T-helper 1 cell (primary cell): Measurements from ENCODE around the gene STPG2.

Experiments
- DNase-seq, 5 donors: peaks; one replicate each; pipeline ENCODE4 v3.0.0-alpha.2; 2012 to 2020
- total RNA-seq, 4 donors: gene quantifications; one replicate each; lab custom pipeline; 2026; lab: John Stamatoyannopoulos, UW

STPG2 gene
- total RNA-seq, result 0.59 to 2.4 (median 1.00) reads per million in 4 donors

- peak; percentile 88 to 94 (median 89) for DNase-seq
Observed at GRCh38 chr4:98143001-98143899, at the start of gene STPG2. Gene STPG2 (minus strand): TSS chr4:98143476.

DNA sequence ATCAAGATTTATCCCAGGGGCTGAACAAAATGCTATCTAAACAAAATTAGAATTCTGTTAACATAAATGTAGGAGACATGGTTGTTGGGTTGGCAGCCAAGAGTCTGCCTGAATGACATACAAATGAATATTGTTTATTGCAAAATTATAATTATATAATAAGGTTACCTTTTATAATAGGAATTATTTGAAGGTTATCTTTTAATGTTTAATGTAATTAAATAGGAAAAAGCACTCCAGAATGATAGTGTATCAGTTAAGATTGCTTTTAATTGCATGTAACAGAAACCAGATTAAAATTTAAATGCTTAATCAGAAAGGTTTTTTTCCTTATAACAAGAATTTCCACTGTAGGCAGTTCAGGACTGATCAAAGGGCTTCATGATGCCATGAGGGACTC lies 42.0 kb upstream of the STPG2 start:
- DNase-seq, result no peak

- DNase-seq, result no peak
Observed at GRCh38 chr4:98181809-98182208, 38.5 kb upstream of the STPG2 start.

DNA sequence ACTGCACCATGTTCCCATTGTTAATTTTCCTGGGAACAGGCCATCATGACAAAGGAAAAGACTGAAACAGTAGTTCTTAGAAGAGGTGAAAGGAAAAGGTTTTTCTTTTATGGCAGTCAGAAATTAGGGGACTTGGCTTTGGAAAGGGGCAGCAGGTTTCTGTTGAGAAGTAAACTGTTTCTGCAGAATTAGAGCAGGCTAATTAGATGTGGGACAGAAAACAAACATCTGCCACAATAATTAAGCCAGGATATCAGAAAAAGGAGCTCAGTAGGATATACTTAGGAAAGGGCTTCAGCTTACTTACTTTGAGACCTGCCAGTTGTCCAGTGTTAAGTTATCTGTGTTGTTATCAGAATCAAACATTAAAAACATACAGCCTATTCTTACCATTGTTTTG lies 36.7 kb upstream of the STPG2 start:
- no peak for DNase-seq

GRCh38 chr4:98176531-98176930 lies 33.3 kb upstream of the STPG2 start:
- DNase-seq, result no peak

DNA sequence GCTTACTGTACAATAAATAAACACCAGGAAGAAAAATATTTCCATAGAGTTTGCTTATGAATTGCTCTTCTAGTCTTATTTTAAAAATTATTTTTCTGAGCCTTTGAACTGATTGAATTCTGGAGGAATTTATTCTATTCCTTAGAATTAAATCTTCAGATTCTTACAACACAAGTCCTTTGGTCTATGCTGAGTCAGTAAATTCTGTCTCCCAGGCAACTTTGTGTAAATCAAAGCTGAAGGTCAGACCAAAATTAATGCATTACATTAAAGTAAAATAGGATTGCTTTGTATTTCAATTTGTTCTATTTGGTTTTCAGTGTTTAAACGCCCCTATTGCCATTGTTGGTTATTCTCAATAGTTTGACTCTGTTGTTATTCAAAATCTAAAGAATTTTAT lies 26.8 kb upstream of the STPG2 start:
- no peak for DNase-seq

DNA sequence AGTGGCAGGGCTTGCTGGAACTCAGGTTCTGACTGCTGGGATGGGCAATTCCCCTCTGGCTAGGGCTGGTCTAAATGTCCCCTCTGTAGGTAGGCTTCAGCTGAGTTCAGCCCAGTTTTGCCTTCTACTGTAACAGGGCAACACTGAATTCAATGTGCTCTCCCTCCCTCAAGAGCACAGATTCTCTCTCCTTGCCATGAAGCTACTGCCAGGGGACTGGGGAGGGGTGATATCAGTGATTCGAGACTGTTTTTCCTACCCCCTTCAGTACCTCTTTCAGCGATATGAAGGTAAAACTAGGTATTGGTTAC lies 23.4 kb upstream of the STPG2 start:
- DNase-seq, result no peak

DNA sequence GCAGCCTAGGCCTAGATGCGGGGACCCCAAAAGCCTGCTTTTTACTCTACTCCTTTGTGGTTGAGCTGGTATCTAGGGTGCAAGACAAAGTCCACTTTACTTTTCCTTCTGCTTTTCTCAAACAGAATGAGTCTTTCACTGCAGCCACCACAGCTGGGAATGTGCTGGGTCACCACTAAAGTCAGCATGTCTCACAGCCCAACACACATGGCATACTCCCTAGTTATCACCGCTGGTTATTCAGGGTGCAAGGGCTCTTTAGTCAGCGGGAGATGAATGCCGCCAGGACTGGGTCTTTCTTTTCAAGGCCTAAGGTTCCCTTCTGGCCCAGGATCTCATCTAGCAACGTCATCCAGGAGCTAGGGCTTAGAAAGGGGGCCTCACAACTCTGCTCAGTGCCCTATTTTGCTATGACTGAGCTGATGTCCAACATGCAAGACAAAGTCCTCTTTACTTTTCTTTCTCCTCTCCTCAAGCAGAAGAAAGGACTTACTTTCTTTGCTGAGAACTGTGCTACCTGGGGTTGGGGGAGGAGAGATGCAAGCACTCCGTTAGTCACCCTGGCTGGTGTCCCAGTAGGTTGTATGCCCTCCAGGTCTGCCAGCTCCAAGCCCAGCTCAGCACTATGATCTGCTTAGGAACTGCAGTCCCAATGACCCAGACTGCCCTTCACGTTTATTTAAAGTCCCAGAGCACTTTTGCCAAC lies 22.9 kb upstream of the STPG2 start:
- DNase-seq, result no peak

DNA sequence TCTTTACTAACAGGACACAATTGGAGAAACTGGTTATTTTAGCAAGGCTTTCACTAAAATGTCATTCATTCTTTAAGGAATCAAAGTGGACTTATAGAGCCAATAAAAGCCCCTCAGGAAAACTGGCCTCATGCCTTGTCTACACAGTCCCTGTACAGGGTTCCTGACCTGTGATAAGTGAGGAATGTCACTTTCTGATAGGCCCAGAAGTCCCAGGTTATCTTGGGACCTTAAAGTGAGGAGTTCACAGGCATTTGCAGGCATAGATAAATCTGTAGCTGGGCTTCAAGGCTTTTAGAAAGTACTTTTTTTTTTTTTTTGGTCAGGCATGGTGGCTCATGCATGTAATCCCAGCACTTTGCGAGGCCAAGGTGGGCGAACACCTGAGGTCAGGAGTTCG lies 19.4 kb upstream of the STPG2 start:
- no peak for DNase-seq

DNA sequence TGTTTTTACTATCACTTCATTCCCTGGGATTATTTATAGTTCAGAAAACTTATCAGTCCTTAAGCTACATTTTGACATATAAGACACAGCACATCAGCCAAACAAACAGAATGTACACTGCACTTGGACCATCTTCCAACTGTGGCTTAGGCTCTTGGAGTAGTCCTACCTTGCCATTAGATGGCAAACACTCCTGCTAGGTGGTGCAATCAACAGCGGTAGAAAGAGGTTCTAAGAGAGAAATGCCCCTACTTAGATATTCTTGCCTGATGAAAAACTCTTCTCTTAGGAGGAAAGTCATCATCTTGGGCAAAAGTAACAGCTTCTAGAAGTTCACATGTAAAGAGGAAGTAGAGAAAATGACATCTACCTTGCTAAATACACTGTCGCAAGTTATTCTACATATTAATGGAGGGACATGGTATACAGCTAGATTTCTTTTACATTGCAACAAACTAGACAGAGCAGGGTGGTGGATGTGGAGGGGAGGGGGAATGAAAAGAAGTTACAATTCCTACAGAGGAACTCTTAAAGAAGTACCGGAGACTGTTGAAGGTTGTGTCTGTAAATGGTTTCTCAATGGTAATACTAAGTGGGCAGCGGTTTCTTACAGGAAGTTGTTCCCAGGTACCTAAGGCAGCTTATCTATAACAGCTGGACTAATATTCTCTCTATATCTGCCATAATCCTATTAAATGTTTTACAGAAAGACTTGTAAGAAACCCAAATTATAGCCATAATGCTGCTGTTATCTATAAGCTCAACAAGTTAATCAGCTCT lies 8.1 kb upstream of the STPG2 start:
- no peak for DNase-seq

GRCh38 chr4:98150092-98150761 lies 7.0 kb upstream of the STPG2 start:
- DNase-seq, result no peak

DNA sequence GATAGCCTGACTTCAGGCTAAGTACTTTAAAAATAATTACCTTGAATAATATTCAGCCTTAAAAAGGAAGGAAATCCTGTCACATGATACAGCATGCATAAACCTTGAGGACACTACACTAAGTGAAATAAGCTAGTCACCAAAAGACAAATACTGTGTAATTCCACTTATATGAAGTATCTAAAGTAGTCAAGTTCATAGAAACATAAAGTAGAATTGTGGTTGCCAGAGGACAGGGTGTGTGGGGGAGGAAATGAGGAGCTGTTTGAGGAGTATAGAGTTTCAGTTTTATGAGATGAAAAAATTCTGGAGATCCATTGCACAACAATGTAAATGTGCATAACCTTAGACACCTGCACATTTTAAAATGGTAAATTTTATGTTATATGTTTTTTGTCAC lies 5.6 kb upstream of the STPG2 start:
- DNase-seq, result peak in 1 of 5 donors; percentile 16

DNA sequence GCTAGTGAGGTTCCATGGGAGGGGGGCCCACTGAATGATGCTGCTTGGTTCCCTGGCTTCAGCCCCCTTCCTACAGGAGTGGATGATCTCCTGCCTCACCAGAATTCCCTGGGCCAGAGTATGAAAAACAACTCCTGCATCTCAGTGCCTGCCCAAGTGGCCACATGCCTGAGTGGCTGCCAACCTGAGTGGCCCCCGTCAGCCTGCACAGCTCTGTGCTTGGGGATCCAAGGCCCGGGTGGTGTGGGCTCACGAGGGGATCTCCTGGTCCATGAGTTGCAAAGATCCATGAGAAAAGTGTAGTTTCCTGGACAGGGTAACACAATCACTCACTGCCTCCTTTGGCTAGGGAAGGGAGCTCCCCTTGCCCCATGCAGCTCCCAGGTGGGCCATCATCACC lies 17.1 kb downstream of the STPG2 start:
- DNase-seq, result no peak

GRCh38 chr4:98125585-98125984 lies 17.7 kb downstream of the STPG2 start:
- no peak for DNase-seq

DNA sequence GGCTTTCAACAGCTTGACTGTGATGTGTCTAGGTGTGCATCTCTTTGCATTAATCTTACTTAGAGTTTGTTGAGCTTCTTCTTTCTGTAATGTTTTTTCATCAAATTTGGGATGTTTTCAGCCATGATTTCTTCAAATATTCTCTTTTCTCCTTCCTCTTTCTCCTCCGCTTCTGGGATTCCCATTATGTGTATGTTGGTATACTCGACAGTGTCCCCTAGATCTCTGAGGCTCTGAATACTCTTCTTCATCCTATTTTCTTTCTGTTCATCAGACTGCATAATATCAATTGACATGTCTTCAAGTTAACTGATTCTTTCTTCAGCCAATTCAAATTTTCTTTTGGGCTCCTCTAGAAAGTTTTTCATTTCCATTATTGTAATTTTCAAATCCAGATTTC lies 25.9 kb downstream of the STPG2 start:
- no peak for DNase-seq

DNA sequence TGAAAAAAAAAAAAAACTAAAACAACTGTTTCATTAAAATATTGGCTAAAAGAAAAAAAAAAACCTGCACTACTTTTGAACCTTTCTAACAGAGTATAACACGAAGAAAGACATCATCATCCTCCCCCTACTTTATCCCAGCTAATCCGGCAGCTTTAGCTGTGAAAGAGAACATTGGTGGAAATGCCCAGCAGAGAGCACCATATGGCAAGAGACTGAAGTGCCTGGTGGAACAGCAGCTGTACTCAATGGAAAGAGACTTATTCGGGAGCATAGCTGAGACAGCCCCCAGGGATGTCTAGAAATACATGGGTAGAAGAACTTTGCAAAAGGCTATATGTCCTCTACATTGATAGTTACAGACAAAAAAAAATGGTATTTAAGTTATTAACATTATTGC lies 30.3 kb downstream of the STPG2 start:
- no peak for DNase-seq

DNA sequence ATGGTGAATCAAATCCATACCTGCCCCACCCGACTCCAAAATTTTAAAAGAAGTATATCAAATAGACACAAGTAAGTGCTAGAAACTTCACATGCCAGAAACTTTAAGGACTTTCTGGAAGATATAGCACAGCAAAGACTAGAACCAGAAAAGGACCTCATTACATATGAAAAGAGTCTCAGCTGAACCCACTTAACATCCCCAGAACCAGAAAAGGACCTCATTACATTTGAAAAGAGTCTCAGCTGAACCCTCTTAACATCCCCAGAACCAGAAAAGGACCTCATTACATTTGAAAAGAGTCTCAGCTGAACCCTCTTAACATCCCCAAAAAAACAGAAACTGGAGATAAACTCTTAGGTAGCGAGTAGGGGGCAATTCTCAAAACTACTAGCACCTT lies 32.3 kb downstream of the STPG2 start:
- DNase-seq, result no peak

DNA sequence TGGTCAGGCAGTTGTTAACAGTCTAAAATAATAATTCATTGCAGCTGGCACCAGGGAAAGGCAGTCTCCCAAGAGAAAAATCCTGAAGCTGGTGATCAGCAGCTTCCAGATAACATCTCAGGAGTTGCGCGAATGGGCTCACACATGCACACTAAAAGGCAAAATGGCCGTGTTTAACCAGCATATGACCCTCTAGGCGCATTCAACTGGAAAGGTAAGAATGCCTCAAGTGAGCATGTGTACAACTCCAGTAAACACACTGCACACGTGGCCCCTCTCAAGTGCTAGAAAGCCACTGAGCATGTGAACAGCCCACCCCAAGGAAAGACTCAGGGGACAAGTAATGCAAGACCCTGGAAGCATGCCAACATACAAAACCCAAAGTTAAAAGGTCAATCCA lies 33.1 kb downstream of the STPG2 start:
- no peak for DNase-seq

DNA sequence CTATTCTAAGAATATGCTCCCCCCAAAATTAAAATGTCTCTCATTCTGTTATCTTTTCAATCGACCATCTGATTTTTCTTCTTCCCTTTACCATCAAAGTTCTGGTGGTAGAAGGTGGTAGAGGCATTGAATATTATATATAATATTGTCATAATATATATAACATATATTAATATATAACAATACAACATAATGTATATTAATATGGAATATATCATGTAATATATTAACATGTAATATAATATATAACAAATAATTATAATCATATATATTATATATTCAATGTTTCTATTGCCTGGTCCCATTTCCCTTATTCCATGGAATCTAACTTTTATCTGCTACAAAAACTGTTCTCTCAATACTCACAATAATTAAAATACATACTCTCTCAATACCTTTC lies 40.6 kb downstream of the STPG2 start:
- no peak for DNase-seq

DNA sequence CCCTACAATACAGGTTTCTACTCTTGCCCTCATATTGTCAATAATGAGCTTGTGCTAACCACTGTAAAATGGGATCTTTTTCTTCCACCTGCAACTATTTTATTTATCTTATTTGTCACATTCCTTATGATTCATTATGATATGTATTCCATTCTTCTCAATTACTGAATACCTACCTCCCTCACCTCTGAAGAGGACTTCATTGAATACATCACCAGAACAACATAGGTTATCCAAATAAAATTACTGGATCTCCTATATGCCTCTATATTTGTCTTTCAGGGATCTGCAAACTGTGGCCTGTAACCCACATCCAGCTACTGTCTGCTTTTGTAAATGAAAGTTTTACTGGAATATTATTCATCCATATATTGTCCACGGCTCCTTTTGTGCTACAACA lies 41.3 kb downstream of the STPG2 start:
- no peak for DNase-seq

DNA sequence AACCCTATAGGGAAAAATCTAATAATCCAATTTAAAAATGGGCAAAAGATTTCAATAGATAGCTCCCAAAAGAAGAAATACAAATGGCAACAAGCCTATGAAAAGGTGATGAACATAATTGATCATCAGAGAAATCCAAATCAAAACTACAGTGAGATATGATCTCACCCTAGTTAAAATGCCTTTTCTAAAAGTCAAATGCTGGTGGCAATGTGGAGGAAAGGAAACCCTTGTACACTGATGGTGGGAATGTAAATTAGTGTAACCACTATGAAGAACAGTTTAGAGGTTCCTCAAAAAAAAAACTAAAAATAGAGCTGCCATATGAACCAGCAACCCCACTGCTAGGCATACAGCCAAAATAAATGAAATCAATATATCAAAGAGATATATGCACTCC lies 44.5 kb downstream of the STPG2 start:
- no peak for DNase-seq

DNA sequence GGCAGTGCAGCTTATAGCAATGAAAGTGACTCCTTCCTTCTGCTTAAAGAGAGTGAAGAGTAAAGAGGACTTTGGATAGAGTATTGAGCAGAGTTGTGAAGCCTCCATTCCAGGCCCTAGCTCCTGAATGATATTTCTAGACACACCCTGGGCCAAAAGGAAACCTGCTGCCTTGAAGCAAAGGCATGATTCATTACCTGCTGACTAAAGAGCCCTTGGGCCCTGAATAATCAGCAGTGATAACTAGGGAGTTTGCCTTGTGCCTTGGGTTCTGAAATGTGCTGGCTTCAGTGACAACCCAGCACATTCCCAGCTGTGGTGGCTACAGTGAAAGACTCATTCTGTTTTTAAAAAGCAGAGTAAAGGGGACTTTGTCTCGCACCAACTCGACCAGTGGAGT lies 49.2 kb downstream of the STPG2 start:
- no peak for DNase-seq

- no peak for DNase-seq
Observed at GRCh38 chr4:98093662-98094061, 49.6 kb downstream of the STPG2 start.
